ENCODE results near the gene PTPN2.
A peak's percentile ranks its signal among the peaks of the same experiment; 100 is the strongest.
"Not testable (repeated sequence)": the region's sequence is repeated elsewhere in the genome, so short reads cannot be mapped to it uniquely, and the experiment has no call there.

Gene PTPN2

GRCh38 chr18:12821408-12821807 is 62.6 kb downstream of the PTPN2 start:
- no peak for DNase-seq

GRCh38 chr18:12820506-12820905 is 63.5 kb downstream of the PTPN2 start:
- no peak for DNase-seq

GRCh38 chr18:12819841-12820240 is 64.2 kb downstream of the PTPN2 start:
- no peak for DNase-seq

GRCh38 chr18:12819322-12819721 is 64.7 kb downstream of the PTPN2 start:
- DNase-seq = no peak

GRCh38 chr18:12818243-12818642 is 65.8 kb downstream of the PTPN2 start:
- no peak for DNase-seq

GRCh38 chr18:12816451-12816850 is 67.6 kb downstream of the PTPN2 start:
- DNase-seq = no peak

- no peak for DNase-seq
Measured at GRCh38 chr18:12811191-12811950, 72.7 kb downstream of the PTPN2 start.

- DNase-seq = peak; percentile 58
Measured at GRCh38 chr18:12803069-12803936, 80.7 kb downstream of the PTPN2 start.

GRCh38 chr18:12802538-12802937 is 81.5 kb downstream of the PTPN2 start:
- DNase-seq = no peak

- DNase-seq = no peak
Measured at GRCh38 chr18:12796448-12796847, 87.6 kb downstream of the PTPN2 start.

- DNase-seq = no peak
Measured at GRCh38 chr18:12791610-12792009, 92.4 kb downstream of the PTPN2 start.

- DNase-seq = no peak
Measured at GRCh38 chr18:12786669-12787068, 97.4 kb downstream of the PTPN2 start.

GRCh38 chr18:12783524-12783923 is 100.5 kb downstream of the PTPN2 start:
- DNase-seq = no peak

GRCh38 chr18:12782521-12782920 is 101.5 kb downstream of the PTPN2 start:
- no peak for DNase-seq

- DNase-seq = no peak
Measured at GRCh38 chr18:12779456-12779855, 104.6 kb downstream of the PTPN2 start.

- no peak for DNase-seq
Measured at GRCh38 chr18:12779043-12779442, 105.0 kb downstream of the PTPN2 start.

- DNase-seq = no peak
Measured at GRCh38 chr18:12777500-12777944, 106.5 kb downstream of the PTPN2 start.

- DNase-seq = no peak
Measured at GRCh38 chr18:12776821-12777471, 107.1 kb downstream of the PTPN2 start.

- DNase-seq = not testable (repeated sequence)
Measured at GRCh38 chr18:12776415-12776814, 107.6 kb downstream of the PTPN2 start.

- no peak for DNase-seq
Measured at GRCh38 chr18:12774982-12775381, 109.1 kb downstream of the PTPN2 start.

- no peak for DNase-seq
Measured at GRCh38 chr18:12773369-12773768, 110.7 kb downstream of the PTPN2 start.

GRCh38 chr18:12772111-12772510 is 111.9 kb downstream of the PTPN2 start:
- DNase-seq = no peak

GRCh38 chr18:12770469-12771219 is 113.4 kb downstream of the PTPN2 start:
- DNase-seq = no peak

All from NCI-H1105 treated with DMSO at 0.1 percent for 48 hours (cell line).